Epithelial cell of esophagus (primary cell): Measurements from ENCODE around the gene CGN.
"Not testable (repeated sequence)": the region's sequence is repeated elsewhere in the genome, so short reads cannot be mapped to it uniquely, and the experiment has no call there.

Experiments
- DNase-seq: peaks from one replicate; pipeline ENCODE4 v3.0.0; 2010; ENCODE audit warnings: low read depth
- H3K4me3 ChIP-seq: 2 replicates; pipeline ENCODE4 v1.5.1; 2011; ENCODE audit warnings: mild to moderate bottlenecking, low read length, control low read depth
- TF ChIP-seq, protein P1 (sequence below): IDR thresholded peaks from 2 replicates; pipeline ENCODE4 v1.5.1; 2011; ENCODE audit warnings: low read depth, mild to moderate bottlenecking, low read length, control low read depth, inconsistent platforms; ENCODE audit not compliant: insufficient read depth; ENCODE audit errors: missing control alignments

Gene CGN

GRCh38 chr1:151518936-151519335 is 7.7 kb downstream of the CGN start:
- DNase-seq: no peak
- TF ChIP-seq, protein P1, sequence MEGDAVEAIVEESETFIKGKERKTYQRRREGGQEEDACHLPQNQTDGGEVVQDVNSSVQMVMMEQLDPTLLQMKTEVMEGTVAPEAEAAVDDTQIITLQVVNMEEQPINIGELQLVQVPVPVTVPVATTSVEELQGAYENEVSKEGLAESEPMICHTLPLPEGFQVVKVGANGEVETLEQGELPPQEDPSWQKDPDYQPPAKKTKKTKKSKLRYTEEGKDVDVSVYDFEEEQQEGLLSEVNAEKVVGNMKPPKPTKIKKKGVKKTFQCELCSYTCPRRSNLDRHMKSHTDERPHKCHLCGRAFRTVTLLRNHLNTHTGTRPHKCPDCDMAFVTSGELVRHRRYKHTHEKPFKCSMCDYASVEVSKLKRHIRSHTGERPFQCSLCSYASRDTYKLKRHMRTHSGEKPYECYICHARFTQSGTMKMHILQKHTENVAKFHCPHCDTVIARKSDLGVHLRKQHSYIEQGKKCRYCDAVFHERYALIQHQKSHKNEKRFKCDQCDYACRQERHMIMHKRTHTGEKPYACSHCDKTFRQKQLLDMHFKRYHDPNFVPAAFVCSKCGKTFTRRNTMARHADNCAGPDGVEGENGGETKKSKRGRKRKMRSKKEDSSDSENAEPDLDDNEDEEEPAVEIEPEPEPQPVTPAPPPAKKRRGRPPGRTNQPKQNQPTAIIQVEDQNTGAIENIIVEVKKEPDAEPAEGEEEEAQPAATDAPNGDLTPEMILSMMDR: no peak
- no peak overlapping the region for H3K4me3 ChIP-seq

- TF ChIP-seq, protein P1: no peak
- DNase-seq: no peak
- H3K4me3 ChIP-seq: no peak overlapping the region
Measured at GRCh38 chr1:151519667-151520066, 8.5 kb downstream of the CGN start.

GRCh38 chr1:151520359-151520758 is 9.2 kb downstream of the CGN start:
- TF ChIP-seq, protein P1: no peak
- no peak for DNase-seq
- no peak overlapping the region for H3K4me3 ChIP-seq

DNA sequence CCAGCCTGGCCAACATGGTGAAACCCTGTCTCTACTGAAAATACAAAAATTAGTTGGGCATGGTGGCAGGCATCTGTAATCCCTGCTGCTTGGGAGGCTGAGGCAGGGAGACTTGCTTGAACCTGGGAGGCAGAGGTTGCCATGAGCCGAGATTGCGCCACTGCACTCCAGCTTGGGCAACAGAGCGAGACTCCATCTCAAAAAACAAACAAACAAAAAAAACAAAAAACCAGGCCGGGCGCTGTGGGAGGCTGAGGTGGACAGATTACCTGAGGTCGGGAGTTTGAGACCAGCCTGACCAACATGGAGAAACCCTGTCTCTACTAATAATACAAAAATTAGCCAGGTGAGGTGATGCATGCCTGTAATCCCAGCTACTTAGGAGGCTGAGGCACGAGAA is 11.2 kb downstream of the CGN start:
- not testable (repeated sequence) for DNase-seq, H3K4me3 ChIP-seq

DNA sequence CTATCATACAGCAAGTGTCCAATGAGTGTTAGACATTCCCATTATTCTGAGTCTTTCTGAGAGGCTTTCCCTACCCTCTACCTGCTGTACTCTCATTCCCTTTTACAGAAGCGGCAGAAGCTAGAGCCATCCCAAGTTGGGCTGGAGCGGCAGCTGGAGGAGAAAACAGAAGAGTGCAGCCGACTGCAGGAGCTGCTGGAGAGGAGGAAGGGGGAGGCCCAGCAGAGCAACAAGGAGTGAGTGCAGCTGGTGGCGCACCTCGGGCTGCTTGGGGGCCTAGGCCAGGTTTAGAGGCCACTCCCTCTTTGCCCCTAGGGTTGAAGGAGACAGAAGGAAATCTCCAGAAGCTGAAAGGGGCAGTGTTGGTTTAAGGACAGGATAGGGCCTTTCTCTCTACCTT is 12.1 kb downstream of the CGN start:
- no peak for DNase-seq
- H3K4me3 ChIP-seq: no peak overlapping the region
- TF ChIP-seq, protein P1: no peak

GRCh38 chr1:151524736-151525135 is 13.5 kb downstream of the CGN start:
- DNase-seq: no peak
- TF ChIP-seq, protein P1: no peak
- no peak overlapping the region for H3K4me3 ChIP-seq

DNA sequence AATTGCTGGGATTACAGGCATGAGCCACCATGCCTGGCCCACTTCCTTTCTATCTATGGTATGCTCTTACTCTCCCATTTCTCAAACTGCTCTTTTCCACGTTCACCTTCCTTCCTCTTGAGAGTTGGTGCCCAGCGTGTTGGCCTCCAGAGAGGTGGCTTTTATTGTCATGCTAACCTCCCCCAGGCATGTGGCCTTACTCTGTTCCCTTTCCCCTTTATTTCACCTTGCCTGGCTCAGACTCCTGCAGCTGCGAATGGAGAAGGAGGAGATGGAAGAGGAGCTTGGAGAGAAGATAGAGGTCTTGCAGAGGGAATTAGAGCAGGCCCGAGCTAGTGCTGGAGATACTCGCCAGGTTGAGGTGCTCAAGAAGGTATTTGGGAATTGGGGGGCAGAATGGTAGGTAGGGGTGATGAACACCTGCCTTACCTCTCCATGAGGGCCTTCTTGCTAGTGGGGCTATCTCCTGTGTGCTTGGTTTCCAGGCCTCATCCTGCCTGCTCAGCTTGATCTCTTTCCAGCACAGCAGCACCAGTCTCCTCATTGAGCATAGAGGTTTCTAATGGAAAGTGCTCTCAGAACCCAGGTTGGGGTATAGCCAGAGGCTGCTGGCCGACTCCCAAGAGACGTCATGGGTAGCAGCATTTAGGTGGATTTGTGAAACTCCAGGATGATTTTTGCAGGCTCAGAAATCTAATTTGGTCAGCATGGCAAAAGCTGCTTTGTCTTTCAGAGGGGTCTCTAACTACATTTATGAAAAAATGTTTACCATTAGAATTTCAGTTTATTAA is 15.7 kb downstream of the CGN start:
- TF ChIP-seq, protein P1: no peak
- DNase-seq: no peak
- H3K4me3 ChIP-seq: no peak overlapping the region
